Measurements from ENCODE around the gene CADM4. TPM values are rescaled to one million over a fixed set of nuclear protein-coding genes. Genes with fewer than 3 reads are reported as not detected.

Gene CADM4
- polyA plus RNA-seq, 1 donor (not counting 4 experiments of a cell fraction or from before 2014, with no cell fraction given) = 4.3 TPM

- Histone ChIP-seq H3K27me3 (ENCODE audit: control insufficient read depth, extremely low read depth, insufficient read depth, low read length) (no peaks in the 10 kb centered on the region), H2AFZ (ENCODE audit: control insufficient read depth, low read length) (no peak overlapping the region), H3K79me2 (ENCODE audit: control insufficient read depth, insufficient read depth, low read length) (peaks cover 2% of the 10 kb centered on the region), H3K9ac (ENCODE audit: control insufficient read depth, extremely low read depth, insufficient read depth, low read length) (no peak overlapping the region), H3K27ac (ENCODE audit: control insufficient read depth, insufficient read depth, low read length) (no peak overlapping the region), H3K9me1 (ENCODE audit: control insufficient read depth, extremely low read depth, insufficient read depth, low read length) (no peaks in the 10 kb centered on the region), H3K36me3 (ENCODE audit: control insufficient read depth in 2 of 2, extremely low read depth in 1 of 2, insufficient read depth in 2 of 2, low read length in 2 of 2) (peaks cover 9 to 11% of the 10 kb centered on the region in 2 experiments), H3K4me3 (ENCODE audit: control insufficient read depth in 2 of 3, extremely low read depth in 1 of 3, insufficient read depth in 2 of 3, low read depth in 1 of 3, low read length in 3 of 3) (no peak overlapping the region), H3K9me3 (ENCODE audit: control insufficient read depth, low read depth, low read length) (no peaks in the 10 kb centered on the region), H3K4me2 (ENCODE audit: control insufficient read depth, extremely low read depth, insufficient read depth, low read depth, low read length) (no peak overlapping the region), H4K20me1 (ENCODE audit: control insufficient read depth, extremely low read depth, insufficient read depth, low read length) (no peaks in the 10 kb centered on the region), H3K4me1 (ENCODE audit: control insufficient read depth, extremely low read depth, insufficient read depth, low read length) (no peaks in the 10 kb centered on the region)
- dilution Hi-C loops (cut with MboI; ENCODE audit: extremely low pct_ligation_motif_present, low sequenced_read_pairs) = no loop called here
- no peak for DNase-seq (ENCODE audit: low read depth, low spot score)
- no peak for TF ChIP-seq EZH2 (IDR thresholded peaks at IDR 0.05; ENCODE audit: low read length)
- no peak for TF ChIP-seq CTCF (optimal IDR thresholded peaks at IDR 0.05 in 1 of 3, IDR thresholded peaks at IDR 0.05 in 1 of 3, conservative IDR thresholded peaks at IDR 0.05 in 1 of 3; ENCODE audit: extremely low read depth in 1 of 3, insufficient read depth in 2 of 3, low read length in 3 of 3)
- no peak for FAIRE-seq
Observed at GRCh38 chr19:43586346-43586745, 53.3 kb downstream of the CADM4 start.

- no peaks in the 10 kb centered on the region for H3K9me1 ChIP-seq (ENCODE audit: control insufficient read depth, extremely low read depth, insufficient read depth, low read length)
- no peaks in the 10 kb centered on the region for H3K4me1 ChIP-seq (ENCODE audit: control insufficient read depth, extremely low read depth, insufficient read depth, low read length)
- no peak overlapping the region for H2AFZ ChIP-seq (ENCODE audit: control insufficient read depth, low read length)
- FAIRE-seq (no peak), DNase-seq (ENCODE audit: low read depth, low spot score) (no peak)
- TF ChIP-seq CTCF (optimal IDR thresholded peaks at IDR 0.05 in 1 of 3, IDR thresholded peaks at IDR 0.05 in 1 of 3, conservative IDR thresholded peaks at IDR 0.05 in 1 of 3; ENCODE audit: extremely low read depth in 1 of 3, insufficient read depth in 2 of 3, low read length in 3 of 3) (no peak), EZH2 (IDR thresholded peaks at IDR 0.05; ENCODE audit: low read length) (no peak)
- peaks cover 6 to 11% of the 10 kb centered on the region in 2 experiments for H3K36me3 ChIP-seq (ENCODE audit: control insufficient read depth in 2 of 2, extremely low read depth in 1 of 2, insufficient read depth in 2 of 2, low read length in 2 of 2)
- dilution Hi-C loops (cut with MboI; ENCODE audit: extremely low pct_ligation_motif_present, low sequenced_read_pairs) = no loop called here
- no peak overlapping the region for H3K9ac ChIP-seq (ENCODE audit: control insufficient read depth, extremely low read depth, insufficient read depth, low read length)
- no peaks in the 10 kb centered on the region for H3K27me3 ChIP-seq (ENCODE audit: control insufficient read depth, extremely low read depth, insufficient read depth, low read length)
- no peaks in the 10 kb centered on the region for H4K20me1 ChIP-seq (ENCODE audit: control insufficient read depth, extremely low read depth, insufficient read depth, low read length)
- no peak overlapping the region for H3K4me2 ChIP-seq (ENCODE audit: control insufficient read depth, extremely low read depth, insufficient read depth, low read depth, low read length)
- H3K79me2 ChIP-seq (ENCODE audit: control insufficient read depth, insufficient read depth, low read length) = no peaks in the 10 kb centered on the region
- no peaks in the 10 kb centered on the region for H3K9me3 ChIP-seq (ENCODE audit: control insufficient read depth, low read depth, low read length)
- no peak overlapping the region for H3K27ac ChIP-seq (ENCODE audit: control insufficient read depth, insufficient read depth, low read length)
- H3K4me3 ChIP-seq (ENCODE audit: control insufficient read depth in 2 of 3, extremely low read depth in 1 of 3, insufficient read depth in 2 of 3, low read depth in 1 of 3, low read length in 3 of 3) = no peak overlapping the region
Observed at GRCh38 chr19:43584484-43584883, 55.2 kb downstream of the CADM4 start.

Measured in keratinocyte (primary cell).